GM23248 (cell line): Measurements from ENCODE around the gene FUOM.

Experiments used
- EZH2 ChIP-seq: fragments of 200-600 bp; sonication (generic); IDR thresholded peaks from 2 replicates; pipeline ENCODE4 v1.6.1; 2018; ENCODE audit warnings: antibody characterized with exemption, mild to moderate bottlenecking; ENCODE audit not compliant: insufficient read depth, poor library complexity, severe bottlenecking
- EZH2phosphoT487 ChIP-seq: fragments of 200-600 bp; sonication (generic); IDR thresholded peaks from 2 replicates; pipeline ENCODE4 v1.6.1; 2018; ENCODE audit warnings: antibody characterized with exemption, moderate library complexity, mild to moderate bottlenecking, low read depth; ENCODE audit not compliant: insufficient read depth

DNA sequence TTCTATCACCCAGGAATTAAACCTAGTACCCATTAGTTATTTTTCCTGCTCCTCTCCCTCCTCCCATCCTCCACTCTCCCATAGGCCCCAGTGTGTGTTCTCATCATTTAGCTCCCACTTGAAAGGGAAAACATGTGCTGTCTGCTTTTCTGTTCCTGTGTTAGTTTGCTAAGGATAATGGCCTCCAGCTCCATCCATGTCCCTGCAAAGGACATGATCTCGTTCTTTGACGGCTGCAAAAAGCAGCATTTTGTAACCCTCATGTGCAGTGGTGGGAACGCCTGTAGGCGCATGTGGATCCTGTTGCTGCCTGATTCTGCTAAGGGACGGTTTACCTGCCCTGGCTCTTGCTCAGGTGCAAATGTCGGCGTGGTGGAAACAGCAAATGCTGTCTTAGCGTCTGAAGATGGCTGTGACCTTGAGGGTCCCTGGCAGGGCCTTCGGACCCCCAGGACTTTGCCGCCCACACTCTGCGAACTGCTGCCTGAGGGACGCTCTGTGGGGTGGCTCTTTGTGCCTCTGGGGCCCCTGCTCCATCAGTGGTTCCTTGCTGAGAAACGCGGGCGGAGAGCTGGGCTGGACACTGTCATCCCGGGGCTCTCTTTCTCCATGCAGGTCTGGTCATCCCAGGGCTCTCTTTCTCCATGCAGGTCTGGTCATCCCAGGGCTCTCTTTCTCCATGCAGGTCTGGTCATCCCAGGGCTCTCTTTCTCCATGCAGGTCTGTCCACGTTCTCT, 30.6 kb upstream of the FUOM start:
- TF ChIP-seq EZH2 (no peak), EZH2phosphoT487 (no peak)
